Breast epithelium (tissue), 3 donors: Measurements from ENCODE around the gene TMEM176B.

Source experiments
- CTCF ChIP-seq, 3 donors: fragments of 450-650 bp; IDR thresholded peaks; one replicate each; pipeline ENCODE4 v1.5.1; 2016 to 2017; ENCODE audit warnings: antibody characterized with exemption in 3 of 3, mild to moderate bottlenecking in 3 of 3, moderate library complexity in 3 of 3
- POLR2A ChIP-seq: fragments of 450-650 bp; IDR thresholded peaks from one replicate; pipeline ENCODE4 v1.6.1; 2016; ENCODE audit warnings: antibody characterized with exemption, mild to moderate bottlenecking, moderate library complexity

- TF ChIP-seq CTCF (IDR thresholded peaks at IDR 0.05) (no peak), POLR2A (no peak)
These were observed 2.0 kb upstream of the TMEM176B start for GRCh38 chr7:150801946-150802771.
